Liver (tissue), 3 donors: ENCODE results near the gene LRCH4.
"Not testable (repeated sequence)": the region's sequence is repeated elsewhere in the genome, so short reads cannot be mapped to it uniquely, and the experiment has no call there.

Experiments used
- ATF3 ChIP-seq: IDR thresholded peaks from 2 replicates; pipeline ENCODE4 v1.6.1; 2016; ENCODE audit warnings: antibody characterized with exemption
- FOXA1 ChIP-seq: IDR thresholded peaks from 2 replicates; pipeline ENCODE4 v1.6.1; 2016; ENCODE audit warnings: antibody characterized with exemption
- NR2F2 ChIP-seq: IDR thresholded peaks from 2 replicates; pipeline ENCODE4 v1.6.1; 2016; ENCODE audit warnings: antibody characterized with exemption
- RAD21 ChIP-seq, 2 donors: IDR thresholded peaks; 2 replicates each; pipeline ENCODE4 v1.6.1; 2016; ENCODE audit warnings: antibody characterized with exemption in 2 of 2, mild to moderate bottlenecking in 2 of 2
- TAF1 ChIP-seq: conservative IDR thresholded peaks from 2 replicates; pipeline ENCODE4 v1.6.1; 2016; ENCODE audit warnings: antibody characterized with exemption, mild to moderate bottlenecking
- YY1 ChIP-seq: IDR thresholded peaks from 2 replicates; pipeline ENCODE4 v1.6.1; 2016; ENCODE audit warnings: antibody characterized with exemption, mild to moderate bottlenecking
- TF ChIP-seq, protein P1 (sequence below): fragments of 150-350 bp; IDR thresholded peaks from 2 replicates; pipeline ENCODE4 v1.5.1; 2017; ENCODE audit warnings: improper control_type of control experiment, low read depth, low read length; ENCODE audit not compliant: missing input control
- TF ChIP-seq, protein P2 (sequence below): IDR thresholded peaks from 2 replicates; pipeline ENCODE4 v1.6.1; 2016; ENCODE audit warnings: antibody characterized with exemption
- TF ChIP-seq, protein P3 (sequence below): IDR thresholded peaks from 2 replicates; pipeline ENCODE4 v1.6.1; 2016; ENCODE audit warnings: antibody characterized with exemption
- donor health status: healthy.
- donor health status: healthy.

DNA sequence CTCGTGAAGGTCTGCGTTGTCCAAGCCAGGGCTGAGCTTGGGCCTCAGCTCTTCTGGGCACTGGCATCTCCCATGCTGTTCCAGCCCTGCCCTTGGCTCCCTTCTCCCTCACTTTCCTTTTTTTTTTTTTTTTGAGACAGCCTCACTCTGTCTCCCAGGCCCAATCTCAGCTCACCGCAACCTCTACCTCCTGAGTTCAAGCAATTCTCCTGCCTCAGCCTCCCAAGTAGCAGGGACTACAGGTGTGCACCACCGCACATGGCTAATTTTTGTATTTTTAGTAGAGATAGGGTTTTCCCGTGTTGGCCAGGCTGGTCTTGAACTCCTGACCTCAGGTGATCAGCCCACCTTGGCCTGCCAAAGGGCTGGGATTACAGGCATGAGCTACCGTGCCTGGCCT is 21.5 kb downstream of the LRCH4 start:
- TF ChIP-seq, protein P1, sequence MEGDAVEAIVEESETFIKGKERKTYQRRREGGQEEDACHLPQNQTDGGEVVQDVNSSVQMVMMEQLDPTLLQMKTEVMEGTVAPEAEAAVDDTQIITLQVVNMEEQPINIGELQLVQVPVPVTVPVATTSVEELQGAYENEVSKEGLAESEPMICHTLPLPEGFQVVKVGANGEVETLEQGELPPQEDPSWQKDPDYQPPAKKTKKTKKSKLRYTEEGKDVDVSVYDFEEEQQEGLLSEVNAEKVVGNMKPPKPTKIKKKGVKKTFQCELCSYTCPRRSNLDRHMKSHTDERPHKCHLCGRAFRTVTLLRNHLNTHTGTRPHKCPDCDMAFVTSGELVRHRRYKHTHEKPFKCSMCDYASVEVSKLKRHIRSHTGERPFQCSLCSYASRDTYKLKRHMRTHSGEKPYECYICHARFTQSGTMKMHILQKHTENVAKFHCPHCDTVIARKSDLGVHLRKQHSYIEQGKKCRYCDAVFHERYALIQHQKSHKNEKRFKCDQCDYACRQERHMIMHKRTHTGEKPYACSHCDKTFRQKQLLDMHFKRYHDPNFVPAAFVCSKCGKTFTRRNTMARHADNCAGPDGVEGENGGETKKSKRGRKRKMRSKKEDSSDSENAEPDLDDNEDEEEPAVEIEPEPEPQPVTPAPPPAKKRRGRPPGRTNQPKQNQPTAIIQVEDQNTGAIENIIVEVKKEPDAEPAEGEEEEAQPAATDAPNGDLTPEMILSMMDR: not testable (repeated sequence)
- TF ChIP-seq, protein P2, sequence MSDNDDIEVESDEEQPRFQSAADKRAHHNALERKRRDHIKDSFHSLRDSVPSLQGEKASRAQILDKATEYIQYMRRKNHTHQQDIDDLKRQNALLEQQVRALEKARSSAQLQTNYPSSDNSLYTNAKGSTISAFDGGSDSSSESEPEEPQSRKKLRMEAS: not testable (repeated sequence)
- TF ChIP-seq TAF1; FOXA1; RAD21 (IDR thresholded peaks at IDR 0.05); YY1; ATF3; NR2F2: not testable (repeated sequence)
- TF ChIP-seq, protein P3, sequence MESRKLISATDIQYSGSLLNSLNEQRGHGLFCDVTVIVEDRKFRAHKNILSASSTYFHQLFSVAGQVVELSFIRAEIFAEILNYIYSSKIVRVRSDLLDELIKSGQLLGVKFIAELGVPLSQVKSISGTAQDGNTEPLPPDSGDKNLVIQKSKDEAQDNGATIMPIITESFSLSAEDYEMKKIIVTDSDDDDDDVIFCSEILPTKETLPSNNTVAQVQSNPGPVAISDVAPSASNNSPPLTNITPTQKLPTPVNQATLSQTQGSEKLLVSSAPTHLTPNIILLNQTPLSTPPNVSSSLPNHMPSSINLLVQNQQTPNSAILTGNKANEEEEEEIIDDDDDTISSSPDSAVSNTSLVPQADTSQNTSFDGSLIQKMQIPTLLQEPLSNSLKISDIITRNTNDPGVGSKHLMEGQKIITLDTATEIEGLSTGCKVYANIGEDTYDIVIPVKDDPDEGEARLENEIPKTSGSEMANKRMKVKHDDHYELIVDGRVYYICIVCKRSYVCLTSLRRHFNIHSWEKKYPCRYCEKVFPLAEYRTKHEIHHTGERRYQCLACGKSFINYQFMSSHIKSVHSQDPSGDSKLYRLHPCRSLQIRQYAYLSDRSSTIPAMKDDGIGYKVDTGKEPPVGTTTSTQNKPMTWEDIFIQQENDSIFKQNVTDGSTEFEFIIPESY: not testable (repeated sequence)
